Nephron progenitor cell (in vitro differentiated cells): ENCODE results near the gene NFIA.

Source experiments
- DNase-seq: peaks from one replicate; pipeline ENCODE4 v3.0.0; 2021
- H3K27ac Mint-ChIP-seq: 2 replicates; pipeline ENCODE4 v1.8.0; 2021; ENCODE audit warnings: mild to moderate bottlenecking, moderate library complexity, mixed read lengths
- H3K27me3 Mint-ChIP-seq: 2 replicates; pipeline ENCODE4 v1.8.0; 2021; ENCODE audit warnings: mild to moderate bottlenecking, low read depth, mixed read lengths; ENCODE audit not compliant: poor library complexity
- H3K36me3 Mint-ChIP-seq: 2 replicates; pipeline ENCODE4 v1.8.0; 2021; ENCODE audit warnings: low read depth, mixed read lengths
- H3K4me1 Mint-ChIP-seq: 2 replicates; pipeline ENCODE4 v1.8.0; 2021; ENCODE audit warnings: mixed read lengths
- H3K4me3 Mint-ChIP-seq: 2 replicates; pipeline ENCODE4 v1.8.0; 2021; ENCODE audit warnings: mild to moderate bottlenecking, moderate library complexity, mixed read lengths
- H3K9me3 Mint-ChIP-seq: 2 replicates; pipeline ENCODE4 v1.8.0; 2021; ENCODE audit warnings: mild to moderate bottlenecking, moderate library complexity, mixed read lengths
- CTCF ChIP-seq: fragments of 200-600 bp; sonication (generic); IDR thresholded peaks from 2 replicates; pipeline ENCODE4 v1.5.0; 2021; ENCODE audit warnings: antibody characterized with exemption

Gene NFIA

GRCh38 chr1:61425040-61425439 is 342.7 kb downstream of the NFIA start:
- H3K27ac Mint-ChIP-seq = no peak overlapping the region
- no peaks in the 10 kb centered on the region for H3K27me3 Mint-ChIP-seq
- no peak for DNase-seq
- peaks cover 41% of the 10 kb centered on the region for H3K4me1 Mint-ChIP-seq
- H3K9me3 Mint-ChIP-seq = no peaks in the 10 kb centered on the region
- no peaks in the 10 kb centered on the region for H3K36me3 Mint-ChIP-seq
- no peak for TF ChIP-seq CTCF
- no peak overlapping the region for H3K4me3 Mint-ChIP-seq

- H3K4me1 Mint-ChIP-seq = peaks cover 31% of the 10 kb centered on the region
- H3K27ac Mint-ChIP-seq = no peak overlapping the region
- no peaks in the 10 kb centered on the region for H3K36me3 Mint-ChIP-seq
- H3K9me3 Mint-ChIP-seq = no peaks in the 10 kb centered on the region
- no peak overlapping the region for H3K4me3 Mint-ChIP-seq
- TF ChIP-seq CTCF = no peak
- no peak for DNase-seq
- no peaks in the 10 kb centered on the region for H3K27me3 Mint-ChIP-seq
Observed at GRCh38 chr1:61426254-61426653, 343.9 kb downstream of the NFIA start.

GRCh38 chr1:61426885-61427284 is 344.5 kb downstream of the NFIA start:
- H3K9me3 Mint-ChIP-seq = no peaks in the 10 kb centered on the region
- DNase-seq = no peak
- peaks cover 31% of the 10 kb centered on the region for H3K4me1 Mint-ChIP-seq
- H3K27ac Mint-ChIP-seq = no peak overlapping the region
- H3K4me3 Mint-ChIP-seq = no peak overlapping the region
- no peak for TF ChIP-seq CTCF
- H3K36me3 Mint-ChIP-seq = no peaks in the 10 kb centered on the region
- H3K27me3 Mint-ChIP-seq = peaks cover 5% of the 10 kb centered on the region

GRCh38 chr1:61427510-61427909 is 345.1 kb downstream of the NFIA start:
- peaks cover 5% of the 10 kb centered on the region for H3K27me3 Mint-ChIP-seq

DNA sequence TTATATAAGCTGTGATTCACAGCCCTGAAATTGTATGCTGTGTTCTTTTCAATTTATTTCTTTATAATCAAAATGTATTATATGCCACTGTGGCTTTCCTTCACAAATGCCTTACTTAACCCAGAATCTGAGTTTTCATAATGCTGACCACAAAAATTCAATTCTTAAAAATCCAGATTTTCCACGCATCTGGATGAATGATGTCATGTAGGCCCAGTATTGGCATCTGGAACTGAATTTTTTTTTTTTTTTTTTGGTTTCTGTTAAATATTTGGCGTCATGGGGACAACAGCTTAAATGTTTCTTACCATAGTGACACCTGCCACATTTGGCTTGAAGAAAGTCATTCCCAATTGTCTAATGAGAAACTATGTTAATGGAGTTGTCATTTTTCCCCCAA is 345.8 kb downstream of the NFIA start:
- DNase-seq = no peak
- no peak for TF ChIP-seq CTCF
- no peak overlapping the region for H3K27ac Mint-ChIP-seq

More at GRCh38 chr1:61427510-61427909, 345.1 kb downstream of the NFIA start:
- Mint-ChIP-seq H3K4me1 (peaks cover 31% of the 10 kb centered on the region), H3K9me3 (no peaks in the 10 kb centered on the region), H3K36me3 (no peaks in the 10 kb centered on the region), H3K4me3 (no peak overlapping the region), H3K27ac (no peak overlapping the region)
- no peak for DNase-seq
- no peak for TF ChIP-seq CTCF

DNA sequence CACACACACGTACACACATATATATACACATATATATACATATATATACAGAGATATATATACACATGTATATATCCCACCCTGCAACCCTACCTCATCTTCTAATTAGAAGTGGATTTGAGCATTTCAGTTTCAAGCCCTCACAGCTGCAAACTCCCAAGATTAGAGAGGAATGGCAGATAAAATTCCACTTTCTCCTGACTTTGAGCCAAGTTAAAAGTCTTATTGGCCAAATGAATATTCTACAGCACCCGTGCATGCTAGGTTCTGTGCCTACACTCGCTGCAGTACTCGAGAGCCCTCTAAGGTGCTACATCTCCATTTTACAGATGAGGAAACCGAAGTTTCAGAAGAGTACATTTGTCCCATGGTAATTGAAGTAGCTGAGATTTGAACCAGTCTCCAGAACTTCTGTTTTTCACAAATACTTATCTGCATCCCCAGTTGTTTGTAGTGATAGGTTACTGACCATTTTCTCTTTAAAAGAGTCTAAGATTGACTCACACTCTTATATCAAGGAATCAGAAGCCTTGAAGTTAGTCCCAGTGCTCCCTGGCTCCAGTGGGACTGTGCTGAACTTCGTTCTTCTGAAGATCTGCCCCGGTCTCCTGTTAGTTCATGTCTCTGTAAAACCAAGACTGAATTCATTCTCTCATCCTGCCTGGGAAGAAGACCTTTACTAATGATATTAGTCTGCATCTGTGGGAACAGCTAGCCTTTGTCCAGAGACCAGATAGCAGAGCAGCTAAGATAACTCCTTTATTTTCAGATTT is 350.4 kb downstream of the NFIA start:
- H3K4me3 Mint-ChIP-seq = no peak overlapping the region

More for the DNA sequence above, 345.8 kb downstream of the NFIA start:
- Mint-ChIP-seq H3K27me3 (peaks cover 8% of the 10 kb centered on the region), H3K36me3 (no peaks in the 10 kb centered on the region), H3K9me3 (no peaks in the 10 kb centered on the region), H3K4me3 (no peak overlapping the region), H3K4me1 (peaks cover 31% of the 10 kb centered on the region)

More for the DNA sequence above, 350.4 kb downstream of the NFIA start:
- Mint-ChIP-seq H3K27me3 (peaks cover 17% of the 10 kb centered on the region), H3K4me1 (peaks cover 1% of the 10 kb centered on the region), H3K36me3 (no peaks in the 10 kb centered on the region), H3K27ac (no peak overlapping the region), H3K9me3 (no peaks in the 10 kb centered on the region)
- no peak for DNase-seq
- no peak for TF ChIP-seq CTCF
